GM12874 (cell line): ENCODE measurements around the gene FAM110A.

Experiments
- CTCF ChIP-seq: IDR thresholded peaks from 2 replicates; pipeline ENCODE4 v1.5.1; 2011; ENCODE audit warnings: low read depth, mild to moderate bottlenecking, control low read depth, low read length, moderate library complexity; ENCODE audit not compliant: insufficient read depth

The FAM110A gene

DNA sequence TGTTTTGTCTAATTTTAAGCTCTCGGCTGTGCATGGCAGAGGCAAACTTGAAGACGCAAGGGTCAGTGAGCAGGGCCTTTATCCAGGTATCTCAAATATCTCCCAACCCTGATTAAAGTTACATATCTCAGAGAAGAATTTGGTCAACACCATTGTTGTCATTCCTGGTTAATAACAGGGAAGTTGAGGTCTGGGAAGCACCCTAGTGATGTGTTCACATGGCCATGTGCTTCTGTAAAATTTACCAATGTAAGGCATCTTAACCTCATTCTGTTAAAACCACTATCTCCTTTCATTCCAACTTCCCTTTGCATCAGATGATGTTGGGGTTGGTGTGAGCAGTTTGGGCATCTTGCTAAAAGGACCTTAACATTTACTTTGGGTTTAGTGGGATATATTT, 4.0 kb upstream of the FAM110A start:
- no peak for TF ChIP-seq CTCF

GRCh38 chr20:830011-830521, 3.4 kb upstream of the FAM110A start:
- no peak for TF ChIP-seq CTCF

GRCh38 chr20:831251-831650, 2.3 kb upstream of the FAM110A start:
- TF ChIP-seq CTCF: no peak

GRCh38 chr20:831956-832355, 1.6 kb upstream of the FAM110A start:
- TF ChIP-seq CTCF: no peak

GRCh38 chr20:833121-833449, 430 bp upstream of the FAM110A start:
- TF ChIP-seq CTCF: no peak

DNA sequence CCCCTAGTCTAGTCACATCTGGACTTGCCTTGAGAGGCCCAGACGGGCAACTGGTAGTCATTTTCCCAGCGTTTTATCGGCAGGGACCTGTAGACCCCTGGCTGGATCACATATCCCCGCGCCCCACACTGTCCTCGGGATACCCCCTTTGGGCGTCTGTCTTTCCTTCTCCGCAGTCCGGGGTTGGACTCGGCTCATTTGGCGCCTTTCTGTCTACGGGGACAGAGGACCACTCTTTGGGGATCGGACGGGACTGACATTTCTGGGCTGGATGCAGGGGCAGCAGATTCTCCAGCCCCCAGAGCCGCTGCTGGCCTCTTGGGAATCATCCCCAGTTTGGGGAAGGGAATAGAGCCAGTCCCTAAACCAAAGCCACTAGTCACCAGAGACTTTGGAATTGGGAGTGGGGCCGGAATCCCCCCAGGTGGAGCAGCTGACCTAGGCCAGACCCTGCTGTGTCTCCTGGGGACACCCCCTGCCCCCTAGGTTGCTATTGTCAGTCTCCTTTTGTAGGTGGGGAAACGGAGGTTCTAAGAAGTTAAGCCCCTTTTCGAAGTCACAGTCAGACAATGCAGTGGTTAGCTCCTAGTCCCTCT, 734 bp downstream of the FAM110A start:
- no peak for TF ChIP-seq CTCF

DNA sequence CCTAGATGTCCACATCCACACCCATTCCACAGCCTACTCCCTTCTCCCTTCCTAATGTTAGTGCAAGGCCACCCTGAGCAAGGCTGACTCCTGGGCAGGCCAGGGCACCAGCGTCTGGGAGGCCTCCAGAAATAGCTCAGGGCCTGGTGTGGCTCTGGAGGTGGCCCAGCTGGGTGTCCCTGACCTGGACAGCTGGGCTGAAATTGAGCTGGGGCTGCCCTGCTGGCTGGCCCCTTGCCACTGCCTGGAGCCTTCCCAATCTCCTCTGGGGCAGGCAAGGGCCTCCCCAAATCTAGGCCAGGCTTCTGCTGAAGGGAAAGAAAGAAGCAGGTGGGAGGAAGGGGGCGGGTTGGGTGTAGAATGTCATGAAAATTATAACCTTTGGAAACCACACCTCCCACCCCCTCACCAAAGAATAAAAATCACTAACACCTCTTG, 2.1 kb downstream of the FAM110A start:
- TF ChIP-seq CTCF: no peak

DNA sequence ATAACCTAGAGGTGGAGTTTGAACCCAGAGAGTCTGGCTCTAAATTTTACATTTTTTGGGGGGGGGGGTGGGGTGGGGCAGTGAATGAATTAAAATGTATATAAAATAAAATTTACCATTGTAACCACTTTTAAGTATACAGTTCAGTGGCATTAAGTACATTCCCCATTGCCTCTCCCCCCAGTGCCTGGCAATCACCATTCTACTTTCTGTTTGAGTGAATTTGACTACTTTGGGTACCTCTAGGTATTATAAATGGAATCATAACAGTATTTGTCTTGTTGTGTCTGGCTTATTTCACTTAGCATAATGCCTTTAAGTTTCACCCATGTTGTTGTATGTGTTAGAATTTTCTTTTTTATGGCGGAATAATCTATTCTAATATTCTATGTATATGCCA, 2.7 kb downstream of the FAM110A start:
- TF ChIP-seq CTCF: no peak
